Panc1 (cell line): ENCODE results near the gene MUL1. TPM values are rescaled to one million over a fixed set of nuclear protein-coding genes. Genes with fewer than 3 reads are reported as not detected.
"Not testable (repeated sequence)": the region's sequence is repeated elsewhere in the genome, so short reads cannot be mapped to it uniquely, and the experiment has no call there.

Experiments used
- ATAC-seq: fragments of 200-7000 bp; cut with Tn5 transposase; 2 replicates; pipeline ENCODE4 v1.9.1; 2020; ENCODE audit warnings: mild to moderate bottlenecking, moderate library complexity
- BruUV-seq: library from RNA; stranded (reverse); fragments of 400-500 nt; replicated peaks from 2 replicates; lab custom pipeline; 2021; lab: Mats Ljungman, UMichigan
- CTCF ChIA-PET: fragments of 300-600 bp; sonication (Branson Sonifier 250); formaldehyde crosslinking; loops from one replicate; lab custom pipeline; 2022; ENCODE audit warnings: antibody characterized with exemption; lab: Charles Lee
- POLR2A ChIA-PET: fragments of 300-600 bp; sonication (Branson Sonifier 250); formaldehyde crosslinking; loops from one replicate; lab custom pipeline; 2022; ENCODE audit warnings: antibody characterized with exemption; lab: Charles Lee
- DNase-seq: peaks from one replicate; pipeline ENCODE4 v3.0.0-alpha.2; 2010; ENCODE audit warnings: low read depth, low spot score
- H3K27ac ChIP-seq: 2 replicates; pipeline ENCODE4 v1.5.1; 2011; ENCODE audit warnings: mild to moderate bottlenecking, low read length, inconsistent platforms
- H3K27me3 ChIP-seq: fragments of 200-500 bp; sonication (Bioruptor generic); 2 replicates; pipeline ENCODE4 v1.6.0; 2014; ENCODE audit warnings: low read length, inconsistent platforms; ENCODE audit not compliant: control insufficient read depth, insufficient read depth
- H3K36me3 ChIP-seq: fragments of 200-500 bp; sonication (Bioruptor generic); 2 replicates; pipeline ENCODE4 v1.5.1; 2014; ENCODE audit warnings: inconsistent platforms, mild to moderate bottlenecking, low read length, moderate library complexity; ENCODE audit not compliant: control insufficient read depth, insufficient read depth
- H3K4me1 ChIP-seq: 2 replicates; pipeline ENCODE4 v1.5.1; 2011; ENCODE audit warnings: inconsistent platforms, mild to moderate bottlenecking, low read length, moderate library complexity; ENCODE audit not compliant: control insufficient read depth, insufficient read depth
- H3K4me3 ChIP-seq, 2 experiments: 2 replicates each; pipeline ENCODE4 v1.5.1; 2011 to 2012; ENCODE audit warnings: low read depth in 2 of 2, low read length in 2 of 2, mild to moderate bottlenecking in 2 of 2, inconsistent platforms in 1 of 2, moderate library complexity in 1 of 2
- H3K9me3 ChIP-seq: fragments of 200-500 bp; sonication (Bioruptor generic); 2 replicates; pipeline ENCODE4 v1.5.1; 2014; ENCODE audit warnings: low read depth, mild to moderate bottlenecking, inconsistent platforms, low read length, moderate library complexity; ENCODE audit not compliant: control insufficient read depth, insufficient read depth
- POLR2AphosphoS5 ChIP-seq: IDR thresholded peaks from 2 replicates; pipeline ENCODE4 v1.6.1; 2012; ENCODE audit warnings: mild to moderate bottlenecking, low read depth, low read length, moderate library complexity
- REST ChIP-seq, 2 experiments: IDR thresholded peaks; 2 replicates each; pipeline ENCODE4 v1.6.1; 2011 to 2012; ENCODE audit warnings: low read depth in 2 of 2, control low read depth in 1 of 2, low read length in 1 of 2, mild to moderate bottlenecking in 1 of 2, moderate library complexity in 1 of 2; ENCODE audit not compliant: insufficient read depth in 1 of 2
- SIN3A ChIP-seq: IDR thresholded peaks from 2 replicates; pipeline ENCODE4 v1.6.1; 2012; ENCODE audit warnings: low read depth, mild to moderate bottlenecking, low read length, moderate library complexity, borderline replicate concordance; ENCODE audit not compliant: insufficient read depth
- TCF7L2 ChIP-seq: IDR thresholded peaks from 2 replicates; pipeline ENCODE4 v1.6.1; 2011; ENCODE audit warnings: mild to moderate bottlenecking, low read depth, low read length, inconsistent platforms
- in situ Hi-C: cut with HindIII; loops from 2 replicates; pipeline ENCODE4 v1.10.0; 2016; ENCODE audit warnings: low sequenced_read_pairs, low pct_unique_long_range_greater_than_20kb
- intact Hi-C: fragments of 100-400 bp; cut with micrococcal nuclease; formaldehyde crosslinking; loops from one replicate; pipeline ENCODE4 v1.10.0; 2022; ENCODE audit not compliant: unreplicated experiment
- total RNA-seq: library from RNA; stranded (reverse); gene quantifications from one replicate; pipeline ENCODE4 v1.2.1, GENCODE V29; 2021; ENCODE audit not compliant: unreplicated experiment
- TF ChIP-seq, protein P1 (sequence below): fragments of 450-650 bp; IDR thresholded peaks from 2 replicates; pipeline ENCODE4 v1.5.1; 2017; ENCODE audit warnings: mild to moderate bottlenecking

MUL1 gene
- total RNA-seq, 1 experiment from 2014 or later: 39.4 TPM

- H3K36me3 ChIP-seq: peaks cover 8% of the 10 kb centered on the region
- TF ChIP-seq REST (IDR thresholded peaks at IDR 0.05; ENCODE audit: insufficient read depth in 1 of 2, low read depth in 2 of 2, low read length in 1 of 2) (no peak), TCF7L2 (no peak), SIN3A (no peak), POLR2AphosphoS5 (no peak)
- TF ChIP-seq, protein P1, sequence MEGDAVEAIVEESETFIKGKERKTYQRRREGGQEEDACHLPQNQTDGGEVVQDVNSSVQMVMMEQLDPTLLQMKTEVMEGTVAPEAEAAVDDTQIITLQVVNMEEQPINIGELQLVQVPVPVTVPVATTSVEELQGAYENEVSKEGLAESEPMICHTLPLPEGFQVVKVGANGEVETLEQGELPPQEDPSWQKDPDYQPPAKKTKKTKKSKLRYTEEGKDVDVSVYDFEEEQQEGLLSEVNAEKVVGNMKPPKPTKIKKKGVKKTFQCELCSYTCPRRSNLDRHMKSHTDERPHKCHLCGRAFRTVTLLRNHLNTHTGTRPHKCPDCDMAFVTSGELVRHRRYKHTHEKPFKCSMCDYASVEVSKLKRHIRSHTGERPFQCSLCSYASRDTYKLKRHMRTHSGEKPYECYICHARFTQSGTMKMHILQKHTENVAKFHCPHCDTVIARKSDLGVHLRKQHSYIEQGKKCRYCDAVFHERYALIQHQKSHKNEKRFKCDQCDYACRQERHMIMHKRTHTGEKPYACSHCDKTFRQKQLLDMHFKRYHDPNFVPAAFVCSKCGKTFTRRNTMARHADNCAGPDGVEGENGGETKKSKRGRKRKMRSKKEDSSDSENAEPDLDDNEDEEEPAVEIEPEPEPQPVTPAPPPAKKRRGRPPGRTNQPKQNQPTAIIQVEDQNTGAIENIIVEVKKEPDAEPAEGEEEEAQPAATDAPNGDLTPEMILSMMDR: no peak
- DNase-seq (no peak), ATAC-seq (no peak)
- CTCF ChIA-PET: no interaction called here
- H3K4me1 ChIP-seq: no peaks in the 10 kb centered on the region
- no peak overlapping the region for H3K4me3 ChIP-seq
- POLR2A ChIA-PET: no interaction called here
- in situ Hi-C loops (no loop called here), intact Hi-C loops (no loop called here)
- no TSS peak for BruUV-seq
- no peaks in the 10 kb centered on the region for H3K9me3 ChIP-seq
- no peak overlapping the region for H3K27ac ChIP-seq
- no peaks in the 10 kb centered on the region for H3K27me3 ChIP-seq
These were observed 10.4 kb downstream of the MUL1 start for GRCh38 chr1:20497506-20497905.

DNA sequence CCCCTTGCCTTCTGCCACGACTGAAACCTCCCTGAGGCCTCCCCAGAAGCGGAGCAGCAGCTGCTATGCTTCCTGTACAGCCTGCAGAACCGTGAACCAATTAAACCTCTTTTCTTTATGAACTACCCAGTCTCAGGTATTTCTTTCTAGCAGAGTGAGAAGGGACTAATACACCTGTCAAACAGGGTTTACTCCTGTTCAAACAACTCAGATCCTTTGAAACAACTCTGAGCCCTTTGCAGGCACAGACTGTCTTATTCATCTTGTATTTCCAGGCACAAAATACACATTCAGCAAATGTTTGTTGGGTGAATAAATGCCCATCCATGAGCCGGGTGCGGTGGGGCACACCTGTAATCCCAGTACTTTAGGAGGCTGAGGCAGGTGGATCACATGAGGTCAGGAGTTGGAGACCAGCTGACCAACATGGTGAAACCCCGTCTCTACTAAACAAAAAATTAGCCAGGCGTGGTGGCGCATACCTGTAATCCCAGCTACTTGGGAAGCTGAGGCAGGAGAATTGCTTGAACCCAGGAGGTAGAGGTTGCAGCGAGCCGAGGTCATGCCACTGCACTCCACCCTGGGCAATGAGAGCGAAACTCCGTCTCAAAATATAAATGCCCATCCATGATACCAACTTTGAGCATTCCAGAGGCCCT lies 11.1 kb downstream of the MUL1 start:
- POLR2A ChIA-PET, H3K27me3 ChIP-seq, H3K4me3 ChIP-seq, H3K27ac ChIP-seq, H3K4me1 ChIP-seq, DNase-seq, ATAC-seq, in situ Hi-C loops, H3K9me3 ChIP-seq, CTCF ChIA-PET, BruUV-seq, intact Hi-C loops, H3K36me3 ChIP-seq: not testable (repeated sequence)

DNA sequence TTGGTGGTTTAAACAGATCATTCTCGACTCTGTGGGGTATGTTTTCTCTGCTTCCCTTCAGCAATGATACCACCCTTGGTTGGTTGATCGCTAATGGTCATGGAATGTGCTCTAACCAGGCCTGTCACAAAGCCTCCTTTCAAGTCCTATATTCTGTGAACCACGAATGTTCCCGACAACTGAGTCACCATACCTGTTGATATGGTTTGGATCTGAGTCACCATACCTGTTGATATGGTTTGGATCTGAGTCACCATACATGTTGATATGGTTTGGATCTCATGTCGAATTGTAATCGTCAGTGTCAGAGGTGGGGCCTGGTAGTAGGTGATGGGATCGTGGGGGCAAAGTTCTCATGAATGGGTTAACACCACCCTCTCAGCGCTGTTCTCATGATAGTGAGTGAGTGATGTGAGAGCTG lies 11.7 kb downstream of the MUL1 start:
- no peaks in the 10 kb centered on the region for H3K27me3 ChIP-seq
- H3K36me3 ChIP-seq: peaks cover 2% of the 10 kb centered on the region; the same call in 1 of the 2 replicates
- no peaks in the 10 kb centered on the region for H3K9me3 ChIP-seq
- no peak overlapping the region for H3K27ac ChIP-seq
- DNase-seq (no peak), ATAC-seq (peak; percentile 46; the same call in 1 of the 2 replicates)
- in situ Hi-C loops (no loop called here), intact Hi-C loops (no loop called here)
- no peak overlapping the region for H3K4me3 ChIP-seq
- POLR2A ChIA-PET: no interaction called here
- CTCF ChIA-PET: no interaction called here
- BruUV-seq: no TSS peak
- H3K4me1 ChIP-seq: no peaks in the 10 kb centered on the region
- TF ChIP-seq POLR2AphosphoS5 (no peak), SIN3A (no peak), TCF7L2 (no peak), REST (IDR thresholded peaks at IDR 0.05; ENCODE audit: insufficient read depth in 1 of 2, low read depth in 2 of 2, low read length in 1 of 2) (no peak)
- TF ChIP-seq, protein P1: no peak
